ENCODE measurements around the gene RNGTT.

Gene RNGTT

DNA sequence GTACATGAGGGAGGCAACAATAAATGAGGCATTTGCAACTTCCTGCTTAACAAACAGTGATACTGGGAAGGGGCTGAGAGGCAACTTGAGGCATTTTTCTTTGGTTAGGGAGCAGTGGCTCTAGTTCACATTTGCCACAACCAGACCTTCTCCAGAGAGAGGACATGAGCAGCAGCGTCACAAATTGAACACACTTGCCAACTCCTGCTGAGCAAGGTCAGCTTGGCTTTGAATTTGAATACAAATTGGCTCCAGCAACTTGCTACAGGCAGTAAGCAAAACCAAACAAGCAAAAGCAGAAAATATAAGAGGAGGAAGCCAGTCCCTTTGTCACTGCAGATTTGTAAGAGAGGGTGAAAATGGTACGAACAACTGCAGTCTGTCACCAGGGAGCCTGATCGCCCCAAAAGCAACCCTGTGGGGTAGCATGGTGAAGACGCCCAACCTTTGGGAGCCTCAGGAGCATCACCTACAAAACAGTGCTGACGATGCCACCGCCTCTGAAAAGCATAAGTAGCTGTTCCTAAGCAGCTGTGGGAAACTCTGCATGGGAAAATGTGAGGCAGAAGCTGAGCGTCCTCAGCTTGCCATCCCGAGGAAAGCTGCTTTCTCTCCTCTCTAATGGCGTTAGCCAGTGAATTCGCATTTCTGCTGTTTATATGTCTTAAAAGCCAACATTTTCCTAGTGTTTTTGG is 378.7 kb downstream of the RNGTT start:
- DNase-seq, result no peak

DNA sequence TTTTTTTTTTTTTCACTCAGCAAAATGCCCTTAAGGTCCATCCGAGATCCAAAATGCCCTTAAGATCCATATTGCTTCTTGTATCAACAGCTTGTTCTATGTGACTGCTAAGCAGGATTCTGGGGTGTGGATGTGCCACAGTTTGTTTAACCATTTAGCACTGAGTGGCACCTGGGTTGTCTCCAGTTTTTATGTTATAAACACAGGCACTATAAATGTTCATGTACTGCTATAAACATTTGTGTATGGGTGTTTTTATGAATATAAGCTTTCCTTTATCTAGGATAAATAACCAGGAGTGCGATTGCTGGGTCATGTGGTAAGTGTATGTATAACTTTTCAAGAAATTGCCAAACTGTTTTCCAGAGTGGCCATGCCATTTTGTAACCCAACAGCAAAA is 386.0 kb downstream of the RNGTT start:
- no peak for DNase-seq

DNA sequence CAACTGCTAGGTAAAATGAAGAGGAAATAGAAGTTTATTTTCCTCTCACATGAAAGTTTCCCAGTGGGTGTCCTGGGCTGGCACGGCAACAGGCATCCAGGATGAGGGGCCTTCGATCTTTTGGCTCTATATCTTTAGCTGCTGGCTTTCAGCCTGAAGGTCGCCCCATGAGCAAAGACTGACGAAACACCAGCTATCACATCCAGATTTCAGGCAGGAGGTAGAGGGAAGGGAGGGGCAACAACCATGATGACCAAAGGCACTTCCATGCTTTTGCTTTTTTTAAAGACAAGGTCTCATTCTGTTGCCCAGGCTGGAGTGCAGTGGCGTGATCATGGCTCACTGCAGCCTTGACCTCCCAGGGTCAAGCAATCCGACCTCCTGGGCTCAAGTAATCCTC is 387.9 kb downstream of the RNGTT start:
- no peak for DNase-seq

DNA sequence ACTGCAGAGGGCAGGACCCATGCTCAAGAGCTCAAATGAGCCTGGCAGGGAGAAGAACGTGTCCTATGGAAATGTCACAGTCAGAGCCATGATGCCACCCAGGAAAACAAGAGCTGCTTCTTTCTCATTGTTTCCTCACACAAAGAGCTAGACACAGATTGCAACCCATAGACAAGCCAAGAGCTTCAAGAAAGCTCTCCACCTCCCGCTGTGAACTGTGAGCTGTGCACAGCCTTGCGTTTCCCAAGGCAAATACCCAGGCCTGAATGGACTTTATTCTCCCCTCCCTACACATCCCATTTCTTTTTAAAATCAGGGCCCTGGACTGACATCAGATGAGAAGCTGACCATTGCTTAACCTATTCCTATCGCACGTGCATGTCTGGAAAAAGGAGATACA is 388.8 kb downstream of the RNGTT start:
- no peak for DNase-seq

DNA sequence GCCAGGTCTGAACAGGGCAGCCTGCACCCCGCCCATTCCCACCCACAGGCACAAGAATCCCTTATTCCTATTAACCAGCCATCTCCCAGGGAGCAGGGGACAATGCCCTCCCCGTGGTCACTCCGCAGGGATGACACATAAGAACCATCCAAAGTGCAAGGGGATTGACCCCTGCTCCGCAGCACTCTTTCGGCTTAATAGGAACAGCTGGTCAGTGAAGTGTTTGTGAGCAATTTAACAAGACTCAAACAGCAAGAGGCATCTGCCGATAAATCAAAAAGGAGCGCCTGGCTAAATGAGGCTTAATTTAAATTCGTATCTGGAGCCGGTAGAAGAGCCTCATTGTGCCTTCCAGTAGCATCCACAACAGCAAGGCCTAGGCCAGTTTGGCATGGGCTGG is 389.4 kb downstream of the RNGTT start:
- no peak for DNase-seq

DNA sequence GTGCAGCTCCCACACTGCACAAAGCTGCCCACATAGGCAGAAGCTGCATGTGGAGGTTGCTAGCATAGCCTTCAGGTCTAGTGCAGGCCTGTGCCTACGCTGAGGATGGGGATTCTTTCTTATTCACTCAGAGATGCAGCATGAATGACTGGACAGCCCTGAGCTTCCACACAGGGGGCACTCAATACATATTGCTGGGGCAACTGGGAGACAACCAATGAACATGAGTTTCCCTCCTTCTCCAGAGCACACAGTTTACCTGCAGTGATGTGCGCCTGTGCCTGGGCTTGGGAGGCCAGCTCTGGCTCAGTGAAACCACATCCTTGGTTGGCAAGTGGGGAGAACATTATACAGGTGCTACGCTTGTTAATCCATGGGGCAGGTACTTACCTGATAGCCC is 389.9 kb downstream of the RNGTT start:
- DNase-seq, result no peak

DNA sequence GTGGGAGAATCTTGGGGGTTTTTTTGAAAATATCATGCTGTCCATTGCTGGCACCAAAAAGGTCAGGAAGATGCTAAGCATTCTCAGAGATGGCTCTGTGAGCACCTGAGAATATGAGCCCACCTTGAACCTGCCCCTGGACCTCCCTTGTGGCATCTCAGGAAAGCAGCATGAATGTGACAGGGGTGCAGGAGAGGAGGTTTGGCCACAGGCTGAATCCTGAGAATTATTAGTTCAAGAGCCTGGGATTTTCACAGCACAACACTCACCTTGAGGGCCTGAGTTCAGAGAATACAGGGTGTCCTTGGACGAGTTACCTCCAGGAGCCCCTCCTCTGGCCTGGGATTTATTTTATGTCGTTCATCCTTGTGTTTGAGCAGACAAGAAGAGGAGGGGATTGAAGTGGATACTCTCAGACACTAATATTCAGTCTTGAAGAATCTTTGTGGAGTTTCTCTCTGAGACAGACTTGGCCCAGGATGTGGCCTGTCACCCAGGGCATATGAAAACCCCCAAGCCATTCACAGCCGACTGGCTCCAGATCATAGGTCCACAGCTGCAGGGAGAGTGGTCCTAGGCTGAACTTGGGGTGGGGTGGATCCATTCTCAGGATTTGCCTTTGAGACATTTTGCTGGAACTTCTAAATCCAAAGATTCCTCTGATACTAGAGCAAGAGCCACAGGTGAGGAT is 390.8 kb downstream of the RNGTT start:
- DNase-seq, result no peak

DNA sequence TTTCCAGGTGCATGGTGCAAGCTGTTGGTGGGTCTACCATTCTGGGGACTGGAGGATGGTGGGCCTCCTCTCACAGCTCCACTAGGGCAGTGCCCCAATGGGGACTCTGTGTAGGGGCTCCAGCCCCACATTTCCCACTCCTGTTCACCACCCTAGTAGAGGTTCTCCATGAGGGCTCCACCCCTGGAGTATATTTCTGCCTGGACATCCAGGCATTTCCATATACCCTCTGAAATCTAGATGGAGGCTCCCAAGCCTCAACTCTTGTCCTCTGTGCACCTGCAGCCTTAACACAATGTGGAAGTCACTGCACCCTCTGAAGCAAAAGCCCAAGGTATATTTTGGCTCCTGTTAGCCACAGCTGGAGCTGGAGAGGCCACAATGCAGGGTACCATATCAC is 393.5 kb downstream of the RNGTT start:
- no peak for DNase-seq

DNA sequence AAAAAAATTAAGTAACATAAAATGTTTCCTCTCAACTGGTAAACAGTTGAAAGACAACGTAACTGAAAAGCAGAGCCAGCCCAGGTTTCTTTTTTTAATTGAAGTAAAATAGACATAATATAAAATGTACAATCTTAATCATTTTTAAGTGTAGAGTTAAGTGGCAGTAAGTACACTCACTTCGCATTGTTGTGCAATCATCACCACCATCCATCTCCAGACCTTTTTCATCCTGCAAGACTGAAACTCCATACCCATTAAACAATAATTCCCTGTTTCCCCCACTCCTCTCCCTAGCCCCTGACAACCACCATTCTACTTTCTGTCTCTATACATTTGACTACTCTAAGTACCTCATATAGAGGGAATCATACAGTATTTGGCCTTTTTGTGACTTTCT is 395.7 kb downstream of the RNGTT start:
- DNase-seq, result no peak

DNA sequence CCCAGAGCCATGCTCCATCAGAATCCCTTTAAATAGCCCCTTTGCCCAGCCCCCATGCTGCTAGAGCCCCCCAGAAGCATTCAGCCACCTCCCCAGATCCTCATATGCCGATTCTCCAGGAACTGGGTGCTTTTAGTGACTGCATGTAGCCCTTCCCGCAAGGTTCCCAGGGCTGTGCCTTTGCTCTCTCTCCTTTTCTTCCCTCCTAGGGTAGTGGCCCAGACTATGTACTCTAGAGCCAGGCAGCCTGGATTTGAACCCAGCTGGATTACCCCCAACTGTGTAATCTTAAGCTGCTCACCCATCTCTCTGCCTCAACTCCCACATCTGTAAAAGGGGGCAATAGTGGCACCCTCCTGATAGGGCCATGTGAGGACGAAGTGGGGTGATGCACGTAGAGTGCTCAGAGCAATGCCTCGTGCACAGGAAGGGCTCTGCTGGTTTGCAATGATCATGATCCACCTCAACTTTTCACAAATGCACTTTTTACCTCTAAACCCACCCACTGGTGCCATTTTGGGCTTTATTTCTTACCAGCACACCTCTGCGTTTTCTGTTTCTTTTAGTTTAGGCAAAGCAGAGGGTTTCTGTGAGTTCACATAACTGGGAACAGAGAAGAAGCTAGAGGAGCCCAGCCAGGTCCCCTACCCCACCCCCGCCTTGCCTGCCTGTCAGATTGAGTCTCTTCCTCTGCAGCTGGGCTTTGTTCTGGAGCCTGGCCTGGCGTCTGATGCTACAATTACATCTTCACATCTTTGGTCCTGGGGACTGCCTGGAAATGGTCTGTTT is 396.5 kb downstream of the RNGTT start:
- no peak for DNase-seq

DNA sequence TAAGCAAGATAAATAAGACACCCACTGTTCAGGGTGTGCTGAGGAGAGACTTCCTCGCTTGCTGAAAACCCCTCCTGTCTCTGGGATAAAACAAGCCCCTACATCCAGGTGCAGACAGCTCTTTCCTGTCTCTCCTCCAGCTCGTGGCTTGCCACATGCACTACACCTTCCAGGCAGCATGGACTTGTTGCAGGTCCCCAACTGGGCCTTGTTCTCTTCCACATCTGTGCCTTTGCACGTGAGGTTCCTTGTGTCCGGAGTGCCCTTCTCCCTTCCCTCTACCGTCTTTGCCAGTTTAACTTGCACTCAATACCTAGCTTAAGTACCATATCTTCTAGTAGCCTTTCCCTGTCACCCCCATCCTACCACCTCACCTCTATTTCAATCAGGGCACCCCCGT is 397.6 kb downstream of the RNGTT start:
- no peak for DNase-seq

DNA sequence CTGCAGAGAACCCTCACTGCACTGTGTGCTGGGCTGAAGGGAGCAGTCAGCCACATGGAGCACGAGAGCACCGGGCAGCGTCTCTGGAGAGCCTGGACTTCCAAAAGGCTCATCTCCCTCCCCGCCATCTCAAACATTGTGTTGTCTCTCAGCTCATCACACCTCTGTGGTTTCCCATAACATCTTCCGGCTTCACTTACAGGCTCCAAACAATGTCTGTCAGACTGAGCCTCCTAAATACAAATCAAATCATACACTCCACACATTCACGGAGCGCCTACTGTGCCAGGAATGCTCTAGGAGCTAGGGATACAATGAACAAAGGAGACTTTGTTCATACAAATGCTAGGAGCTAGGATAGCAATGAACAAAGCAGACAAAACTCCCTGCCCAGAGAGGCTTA is 398.0 kb downstream of the RNGTT start:
- DNase-seq, result no peak

DNA sequence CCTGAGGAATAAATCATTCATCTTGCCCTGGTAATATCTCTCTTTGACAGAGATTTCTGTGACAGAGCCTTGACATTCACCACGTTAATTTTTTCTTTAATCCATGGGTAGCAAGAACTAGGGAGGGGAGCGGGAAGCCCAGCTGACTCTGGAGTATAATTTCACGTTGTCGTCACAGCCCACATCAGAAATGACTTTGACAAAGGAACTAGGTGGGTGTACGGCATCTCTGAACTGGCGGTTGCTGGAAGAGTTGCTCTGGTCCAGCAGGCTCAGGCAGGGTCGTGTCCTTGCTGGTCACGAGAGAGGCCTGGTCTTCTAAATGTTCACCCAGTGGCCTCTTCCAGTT is 400.2 kb downstream of the RNGTT start:
- no peak for DNase-seq

DNA sequence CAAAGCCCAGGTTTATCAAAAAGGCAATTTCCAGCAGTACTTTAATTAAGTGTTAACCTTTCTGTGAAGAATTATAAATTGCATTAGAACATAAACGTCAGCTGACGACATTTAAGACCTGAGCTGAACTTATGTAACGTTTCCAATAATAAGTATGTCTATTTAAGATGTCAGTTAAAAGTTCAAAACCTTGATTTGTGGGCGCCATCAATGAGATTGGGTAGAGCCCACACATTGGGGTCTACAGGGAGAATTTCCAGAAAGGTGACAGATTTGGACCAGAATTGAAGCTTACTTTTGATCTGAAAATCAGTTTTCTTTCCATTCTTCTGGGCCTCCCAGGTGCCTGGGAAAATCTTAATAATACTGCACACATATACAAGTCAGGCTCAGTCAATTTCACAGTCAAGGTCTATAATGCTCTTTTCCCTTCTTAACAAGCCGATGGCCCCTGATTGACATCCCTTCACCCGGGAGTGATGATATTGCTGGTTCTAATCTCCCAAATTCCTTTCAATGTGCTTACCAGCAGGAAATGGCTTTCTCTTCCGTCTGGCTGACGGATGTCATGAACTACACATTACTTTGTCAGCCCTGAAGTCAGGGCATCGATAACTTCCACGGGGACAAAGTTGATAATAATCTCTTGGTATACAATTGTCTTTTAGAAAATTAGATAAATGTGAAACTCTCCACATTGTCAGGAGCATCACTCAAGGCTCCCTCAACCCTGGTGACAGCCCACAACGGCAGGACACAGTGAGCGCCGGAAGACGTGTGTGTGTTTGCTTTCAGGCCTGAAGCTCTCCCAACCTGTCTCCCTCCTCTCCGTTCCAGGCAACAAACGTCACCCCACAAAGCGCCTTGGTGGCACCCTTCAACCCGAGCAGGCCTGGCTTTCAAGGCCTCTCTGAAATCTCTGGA is 400.8 kb downstream of the RNGTT start:
- no peak for DNase-seq

DNA sequence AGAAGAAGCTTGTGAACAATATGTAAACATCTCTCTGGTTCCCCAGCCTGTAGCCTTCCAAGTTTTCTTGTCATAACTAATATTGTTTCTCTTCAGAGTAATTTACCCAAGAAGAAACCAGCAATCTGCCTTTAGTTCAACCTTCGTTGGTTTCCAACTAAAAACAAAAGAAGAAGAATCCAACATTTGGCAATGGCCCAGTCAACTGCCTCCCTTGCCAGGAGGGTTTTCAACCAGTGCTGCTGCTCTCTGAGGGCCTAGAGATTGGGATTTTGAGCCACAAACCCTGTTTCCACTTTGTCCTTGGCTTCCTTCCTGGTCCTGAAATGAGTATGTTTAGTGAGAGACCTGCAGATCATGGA is 401.5 kb downstream of the RNGTT start:
- no peak for DNase-seq

DNA sequence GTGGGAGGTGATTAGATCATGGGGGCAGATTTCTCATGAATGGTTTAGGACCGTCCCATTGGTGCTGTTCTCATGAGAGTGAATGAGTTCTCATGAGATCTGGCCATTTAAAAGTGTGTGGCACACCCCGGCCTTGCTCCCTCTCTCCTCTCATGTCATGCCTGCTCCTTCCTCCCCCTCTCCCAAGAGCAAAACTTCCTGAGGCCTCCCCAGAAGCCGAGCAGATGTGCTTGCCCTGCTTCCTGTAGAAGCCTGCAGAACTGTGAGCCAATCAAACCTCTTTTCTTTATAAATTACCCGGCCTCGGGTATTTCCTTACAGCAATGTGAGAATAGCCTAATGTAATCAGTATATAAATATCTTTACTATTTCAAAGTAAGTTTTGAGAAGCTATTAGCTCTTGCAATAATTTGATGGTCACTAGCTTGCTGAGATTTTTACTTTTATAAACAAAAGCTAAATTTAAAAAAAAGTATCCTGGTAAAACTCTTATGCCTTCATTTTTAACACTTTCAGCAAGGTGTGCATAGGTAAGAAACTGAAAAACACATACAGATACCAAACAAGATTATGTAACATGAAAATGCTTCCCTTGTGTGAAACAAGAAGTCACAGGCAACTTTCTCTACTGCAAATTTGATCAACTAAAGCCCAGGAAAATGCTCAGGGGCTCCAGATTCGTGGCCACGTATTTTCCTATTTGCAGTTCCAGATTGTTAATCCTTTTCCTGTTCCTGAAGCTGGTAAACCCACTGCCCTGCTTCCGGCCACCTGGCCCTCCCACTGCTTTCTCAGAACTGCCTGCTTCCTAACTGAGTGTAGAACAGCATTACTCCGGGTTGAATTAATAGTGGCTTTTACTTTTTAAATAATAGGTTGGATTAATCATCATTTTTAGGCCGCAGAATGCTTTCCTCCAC is 402.1 kb downstream of the RNGTT start:
- DNase-seq, result no peak
